ENCODE results near the gene LYST.
A peak's percentile ranks its signal among the peaks of the same experiment; 100 is the strongest.

Gene LYST

GRCh38 chr1:235703506-235703905 is 163.2 kb downstream of the LYST start:
- peak; percentile 88 for DNase-seq

DNA sequence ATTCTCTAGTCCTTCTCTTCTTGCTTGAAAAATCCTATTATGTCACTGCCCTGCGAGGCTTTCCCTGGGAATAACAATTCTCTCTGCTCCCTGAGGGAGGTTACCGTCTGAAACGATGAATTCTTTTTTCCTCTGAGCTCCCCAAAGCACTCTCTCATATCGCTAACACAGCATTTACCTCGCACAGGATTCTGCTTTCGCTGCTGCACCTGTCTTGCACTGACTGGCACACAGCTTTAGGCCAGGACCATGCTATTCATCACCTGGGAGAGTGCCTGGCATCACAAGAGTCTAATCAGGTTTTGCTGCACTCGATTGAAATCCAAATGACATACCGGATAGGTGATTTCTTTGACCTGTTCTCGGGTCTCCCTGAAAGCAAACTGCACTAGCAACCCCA is 164.3 kb downstream of the LYST start:
- DNase-seq = no peak

GRCh38 chr1:235697508-235697907 is 169.2 kb downstream of the LYST start:
- DNase-seq = peak; percentile 76

DNA sequence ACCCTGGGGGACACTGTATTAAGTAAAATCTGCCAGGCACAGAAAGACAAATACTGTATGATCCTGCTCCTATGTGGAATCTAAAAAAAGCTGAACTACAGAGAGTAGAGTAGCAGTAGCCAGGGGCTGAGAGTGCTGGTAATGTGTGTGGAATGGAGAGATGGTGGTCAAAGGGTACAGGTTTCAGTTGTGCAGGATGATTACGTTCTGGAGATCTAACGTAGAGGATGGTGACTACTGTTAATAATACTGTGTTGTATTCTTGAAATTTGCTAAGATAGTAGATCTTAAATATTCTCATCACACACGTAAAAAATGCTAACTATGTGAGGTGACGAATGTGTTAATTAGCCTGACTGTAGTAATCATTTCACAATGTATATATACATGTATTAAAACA is 177.3 kb downstream of the LYST start:
- DNase-seq = no peak

DNA sequence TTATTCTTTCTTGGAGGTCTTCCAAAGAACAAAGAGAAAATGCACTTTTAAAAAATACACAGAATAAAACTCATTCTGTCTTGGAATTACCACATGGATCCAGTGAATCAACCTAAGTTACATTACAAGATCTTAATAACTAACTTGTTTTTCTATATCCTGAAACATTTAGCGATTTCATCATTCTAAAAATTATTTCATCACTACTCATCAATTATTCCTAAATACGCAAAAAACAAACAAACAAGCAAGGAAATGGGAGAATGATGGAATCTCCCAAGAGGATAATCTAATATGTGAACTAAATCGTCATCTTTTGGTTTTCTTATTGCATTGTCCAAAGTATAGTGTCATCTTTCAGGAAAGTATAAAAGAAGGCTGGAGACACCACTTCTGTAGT is 178.6 kb downstream of the LYST start:
- no peak for DNase-seq

- DNase-seq = no peak
Measured at GRCh38 chr1:235683653-235684052, 183.1 kb downstream of the LYST start.

DNA sequence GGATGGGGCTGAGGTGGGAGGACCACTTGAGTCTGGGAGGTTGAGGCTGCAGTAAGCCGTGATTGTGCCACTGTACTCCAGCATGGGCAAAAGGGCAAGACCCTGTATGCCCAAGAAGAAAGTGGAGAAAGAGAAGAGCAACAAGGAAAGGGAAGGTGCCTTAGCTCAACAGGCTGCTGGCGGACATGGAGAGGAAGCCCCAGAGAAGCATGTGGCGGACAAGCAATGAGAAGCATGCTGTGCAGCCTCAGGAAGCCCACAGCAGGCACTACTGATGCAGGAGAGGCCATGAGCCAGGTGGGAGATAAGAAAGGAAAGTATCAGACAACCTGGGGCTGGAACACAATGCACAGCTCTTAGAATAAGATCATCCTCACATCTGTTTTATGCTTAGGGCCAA is 184.5 kb downstream of the LYST start:
- DNase-seq = no peak

GRCh38 chr1:235679644-235680043 is 187.1 kb downstream of the LYST start:
- DNase-seq = no peak

GRCh38 chr1:235679005-235679404 is 187.7 kb downstream of the LYST start:
- DNase-seq = no peak

DNA sequence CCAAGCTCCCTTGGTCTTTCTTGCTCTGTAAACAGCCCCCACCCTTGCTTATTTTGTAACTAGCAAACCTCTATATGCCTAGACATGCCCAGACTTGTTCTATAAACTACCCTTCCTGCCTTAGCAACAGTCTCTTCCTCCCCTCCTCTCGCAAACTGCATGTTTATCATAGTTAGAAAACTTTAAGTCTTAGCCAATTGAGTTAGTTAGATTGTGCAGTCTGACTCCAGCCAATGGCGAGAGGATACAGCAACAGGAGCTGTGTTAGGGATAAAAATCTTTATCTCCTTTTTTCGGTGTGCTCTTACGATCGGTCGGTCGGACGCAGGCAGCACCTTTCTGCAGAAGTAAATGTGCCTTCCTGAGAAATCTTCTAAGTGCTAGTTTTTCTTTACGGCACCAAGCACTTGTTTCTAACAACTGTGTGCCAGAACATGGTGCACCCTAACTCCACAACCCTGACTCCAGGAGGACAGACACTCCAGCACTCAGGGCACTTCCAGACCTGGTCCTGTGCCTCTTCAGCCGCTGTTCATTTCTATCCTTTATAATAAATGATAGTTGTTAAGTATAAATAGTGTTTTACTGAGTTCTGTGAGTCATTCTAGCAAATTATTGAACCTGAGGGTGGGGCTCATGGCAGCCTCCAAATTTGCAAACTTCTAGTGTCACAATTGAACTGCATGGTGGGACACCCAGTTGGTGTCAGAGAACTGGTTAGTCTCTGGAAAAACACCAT is 191.4 kb downstream of the LYST start:
- no peak for DNase-seq

GRCh38 chr1:235673981-235674380 is 192.7 kb downstream of the LYST start:
- DNase-seq = no peak

DNA sequence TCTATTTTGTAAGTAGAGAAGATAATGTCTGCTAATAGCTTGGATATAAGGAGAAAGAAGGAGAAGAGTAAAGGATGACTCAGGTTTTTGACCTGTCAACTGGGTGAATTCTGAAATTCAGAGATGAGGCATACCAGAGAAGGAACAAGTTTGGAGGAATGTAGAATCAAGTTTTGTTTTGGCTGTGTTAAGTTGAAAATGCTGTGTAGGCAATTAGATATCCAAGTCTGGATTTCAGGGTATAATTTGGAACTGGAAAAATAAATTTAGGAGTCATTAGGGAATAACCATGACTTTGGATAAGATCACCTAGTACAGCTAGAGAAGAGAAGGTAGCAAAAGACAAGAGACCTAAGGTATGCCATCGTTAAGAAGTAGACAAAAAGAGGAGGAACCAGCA is 194.7 kb downstream of the LYST start:
- DNase-seq = no peak

GRCh38 chr1:235670157-235670776 is 196.4 kb downstream of the LYST start:
- DNase-seq = no peak

GRCh38 chr1:235669277-235669676 is 197.4 kb downstream of the LYST start:
- no peak for DNase-seq

DNA sequence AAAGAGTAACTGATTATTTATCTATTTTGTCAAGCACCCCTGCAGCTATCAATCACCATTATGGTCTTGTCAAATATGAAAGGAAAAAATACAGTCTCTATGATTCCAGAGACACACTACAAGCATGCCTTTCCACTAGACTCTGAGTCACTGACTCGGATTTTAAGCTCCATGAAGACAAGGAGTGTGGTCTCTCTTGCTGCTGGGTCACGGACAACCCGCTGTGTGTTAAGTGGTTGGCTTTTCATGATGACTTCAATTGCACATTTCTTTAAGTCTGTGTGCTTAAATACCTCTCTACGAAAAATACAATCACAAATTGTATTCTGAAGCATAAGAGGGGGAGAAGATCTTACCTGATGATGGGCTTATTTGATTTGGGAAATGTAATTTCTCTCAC is 203.1 kb downstream of the LYST start:
- no peak for DNase-seq

DNA sequence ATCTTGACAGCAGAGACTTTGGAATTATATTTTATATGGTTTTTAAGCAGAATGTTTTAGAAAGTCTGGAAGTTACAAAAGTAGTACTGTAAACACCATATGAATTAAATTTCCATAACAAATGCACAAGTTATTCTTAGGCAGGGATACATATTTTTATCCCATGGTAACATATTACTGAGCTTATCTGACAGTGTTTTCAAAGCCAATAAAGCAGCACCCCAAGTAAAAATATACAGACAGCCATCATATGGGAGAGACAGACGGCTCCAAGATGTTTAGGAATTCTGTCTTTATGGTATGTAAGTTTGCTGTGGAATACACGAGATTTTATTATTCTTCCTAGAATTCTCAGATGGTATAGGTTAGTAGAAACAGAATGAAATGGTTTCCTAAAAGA is 205.1 kb downstream of the LYST start:
- no peak for DNase-seq

DNA sequence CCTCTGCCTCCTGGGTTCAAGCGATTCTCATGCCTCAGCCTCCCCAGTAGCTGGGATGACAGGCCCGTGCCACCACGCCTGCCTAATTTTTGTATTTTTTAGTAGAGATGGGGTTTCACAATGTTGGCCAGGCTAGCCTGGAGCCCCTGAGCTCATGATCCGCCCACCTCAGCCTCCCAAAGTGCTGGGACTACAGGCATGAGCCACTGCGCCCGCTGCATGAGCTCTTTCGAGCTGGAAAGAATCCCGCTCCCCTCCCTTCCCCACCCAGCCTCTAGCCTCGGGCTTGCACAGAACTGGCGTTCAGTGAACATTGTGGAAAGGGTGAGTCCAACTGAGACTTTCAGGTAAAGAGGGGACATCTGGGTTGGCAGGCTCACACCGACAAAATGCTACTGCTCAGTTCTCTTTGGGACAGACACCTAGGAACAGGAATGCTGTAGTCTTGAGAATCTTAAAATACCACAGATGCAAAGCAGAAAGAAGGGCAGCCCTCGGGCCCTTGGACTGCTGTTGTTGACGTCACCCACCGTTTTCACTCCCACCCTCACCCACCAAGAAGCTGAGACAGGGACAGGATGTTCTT is 207.4 kb downstream of the LYST start:
- DNase-seq = no peak

- DNase-seq = no peak
Measured at GRCh38 chr1:235657747-235658526, 208.8 kb downstream of the LYST start.

GRCh38 chr1:235657269-235657668 is 209.4 kb downstream of the LYST start:
- DNase-seq = no peak

DNA sequence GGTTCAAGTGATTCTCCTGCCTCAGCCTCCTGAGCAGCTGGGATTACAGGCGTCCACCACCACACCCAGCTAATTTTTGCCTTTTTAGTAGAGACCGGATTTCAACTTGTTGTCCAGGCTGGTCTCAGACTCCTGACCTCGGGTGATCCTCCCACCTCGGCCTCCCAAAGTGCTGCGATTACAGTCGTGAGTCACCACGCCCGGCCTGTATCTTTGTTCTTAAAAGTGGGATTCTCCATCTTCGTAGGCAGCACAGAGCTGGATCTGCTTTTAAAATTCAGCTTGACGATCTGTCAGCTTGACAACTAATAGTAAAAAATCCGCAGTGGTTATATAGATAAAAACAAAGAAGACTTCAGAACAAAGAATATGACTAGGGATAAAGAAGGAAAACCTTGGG is 214.3 kb downstream of the LYST start:
- no peak for DNase-seq

DNA sequence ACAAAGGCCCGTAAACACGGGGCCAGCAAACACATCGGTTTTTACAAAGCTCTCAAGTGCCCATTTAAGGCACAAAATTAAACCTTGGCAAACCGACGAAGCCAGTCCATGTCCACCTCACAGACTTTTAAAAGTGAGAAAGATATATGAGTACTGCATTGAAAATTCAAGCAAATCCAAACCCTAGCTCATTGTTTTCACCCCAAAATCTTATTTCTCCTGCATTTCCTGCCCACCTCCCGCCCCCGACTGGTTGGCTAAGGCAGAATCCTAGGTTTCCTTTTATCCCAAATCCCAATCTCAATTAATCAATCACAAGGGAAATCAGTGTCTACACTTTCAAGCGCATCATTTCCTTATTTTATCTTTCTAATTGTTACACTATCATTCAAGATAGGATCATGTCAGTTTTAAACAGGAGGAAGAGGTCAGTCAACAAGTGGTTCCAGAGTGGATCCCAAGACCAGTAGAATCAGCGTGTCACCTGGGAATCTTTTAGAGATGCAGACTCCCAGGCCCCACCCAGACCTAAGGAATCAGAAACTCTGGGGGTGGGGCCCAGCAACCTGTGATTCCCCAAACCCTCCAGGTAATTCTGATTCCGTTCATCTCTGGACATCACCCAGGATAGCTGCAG is 215.4 kb downstream of the LYST start:
- no peak for DNase-seq

- DNase-seq = no peak
Measured at GRCh38 chr1:235650341-235651169, 216.2 kb downstream of the LYST start.

Data from fibroblast of skin of right biceps (primary cell).